ENCODE results near the gene DDX51.
"Not testable (repeated sequence)": the region's sequence is repeated elsewhere in the genome, so short reads cannot be mapped to it uniquely, and the experiment has no call there.

Gene DDX51

GRCh38 chr12:132151766-132152410, 7.8 kb upstream of the DDX51 start:
- TF ChIP-seq, protein P1, sequence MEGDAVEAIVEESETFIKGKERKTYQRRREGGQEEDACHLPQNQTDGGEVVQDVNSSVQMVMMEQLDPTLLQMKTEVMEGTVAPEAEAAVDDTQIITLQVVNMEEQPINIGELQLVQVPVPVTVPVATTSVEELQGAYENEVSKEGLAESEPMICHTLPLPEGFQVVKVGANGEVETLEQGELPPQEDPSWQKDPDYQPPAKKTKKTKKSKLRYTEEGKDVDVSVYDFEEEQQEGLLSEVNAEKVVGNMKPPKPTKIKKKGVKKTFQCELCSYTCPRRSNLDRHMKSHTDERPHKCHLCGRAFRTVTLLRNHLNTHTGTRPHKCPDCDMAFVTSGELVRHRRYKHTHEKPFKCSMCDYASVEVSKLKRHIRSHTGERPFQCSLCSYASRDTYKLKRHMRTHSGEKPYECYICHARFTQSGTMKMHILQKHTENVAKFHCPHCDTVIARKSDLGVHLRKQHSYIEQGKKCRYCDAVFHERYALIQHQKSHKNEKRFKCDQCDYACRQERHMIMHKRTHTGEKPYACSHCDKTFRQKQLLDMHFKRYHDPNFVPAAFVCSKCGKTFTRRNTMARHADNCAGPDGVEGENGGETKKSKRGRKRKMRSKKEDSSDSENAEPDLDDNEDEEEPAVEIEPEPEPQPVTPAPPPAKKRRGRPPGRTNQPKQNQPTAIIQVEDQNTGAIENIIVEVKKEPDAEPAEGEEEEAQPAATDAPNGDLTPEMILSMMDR (IDR thresholded peaks at IDR 0.05; ENCODE audit: insufficient read depth, missing control alignments): no peak
- no peak for DNase-seq (ENCODE audit: insufficient read length, low spot score)
- no peak for FAIRE-seq

DNA sequence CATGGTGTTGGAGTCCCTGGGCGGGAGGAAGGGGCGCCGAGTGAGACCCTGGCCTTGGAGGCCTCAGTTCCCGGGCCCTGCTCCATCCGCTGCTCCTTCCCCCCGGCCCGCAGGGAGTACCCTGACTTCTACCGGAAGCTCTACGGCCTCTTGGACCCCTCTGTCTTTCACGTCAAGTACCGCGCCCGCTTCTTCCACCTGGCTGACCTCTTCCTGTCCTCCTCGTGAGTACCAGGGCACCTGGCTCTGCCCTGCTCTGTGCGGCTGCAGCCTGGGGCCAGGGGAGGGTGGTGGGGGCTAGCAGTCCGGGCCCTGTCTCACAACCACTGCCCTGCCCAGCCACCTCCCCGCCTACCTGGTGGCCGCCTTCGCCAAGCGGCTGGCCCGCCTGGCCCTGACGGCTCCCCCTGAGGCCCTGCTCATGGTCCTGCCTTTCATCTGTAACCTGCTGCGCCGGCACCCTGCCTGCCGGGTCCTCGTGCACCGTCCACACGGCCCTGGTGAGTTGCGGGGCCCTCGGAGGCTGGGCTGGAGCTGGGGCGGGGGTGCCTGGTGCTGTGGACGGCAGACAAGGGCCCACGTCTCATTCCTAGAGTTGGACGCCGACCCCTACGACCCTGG, 7.1 kb upstream of the DDX51 start:
- FAIRE-seq (no peak), DNase-seq (ENCODE audit: insufficient read length, low spot score) (no peak)
- TF ChIP-seq, protein P1 (IDR thresholded peaks at IDR 0.05; ENCODE audit: insufficient read depth, missing control alignments): no peak

DNA sequence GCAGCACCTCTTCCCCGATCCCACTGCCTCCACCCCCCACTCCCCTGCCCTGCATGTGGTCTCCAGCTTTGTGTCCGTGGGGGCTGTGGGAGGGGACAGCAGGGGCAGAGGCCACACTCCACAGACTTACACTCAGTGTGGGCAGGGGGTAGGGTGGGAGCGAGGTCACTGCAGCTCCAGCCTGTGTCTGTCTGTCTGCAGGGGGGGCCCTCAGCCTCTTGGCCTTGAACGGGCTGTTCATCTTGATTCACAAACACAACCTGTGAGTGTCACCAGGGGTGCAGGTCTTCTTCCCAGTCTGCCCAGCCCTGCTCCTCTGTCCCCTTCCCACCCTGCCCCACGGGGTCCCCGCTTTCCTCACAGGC, 6.6 kb upstream of the DDX51 start:
- DNase-seq (ENCODE audit: insufficient read length, low spot score) (no peak), FAIRE-seq (no peak)
- TF ChIP-seq, protein P1 (IDR thresholded peaks at IDR 0.05; ENCODE audit: insufficient read depth, missing control alignments): no peak

DNA sequence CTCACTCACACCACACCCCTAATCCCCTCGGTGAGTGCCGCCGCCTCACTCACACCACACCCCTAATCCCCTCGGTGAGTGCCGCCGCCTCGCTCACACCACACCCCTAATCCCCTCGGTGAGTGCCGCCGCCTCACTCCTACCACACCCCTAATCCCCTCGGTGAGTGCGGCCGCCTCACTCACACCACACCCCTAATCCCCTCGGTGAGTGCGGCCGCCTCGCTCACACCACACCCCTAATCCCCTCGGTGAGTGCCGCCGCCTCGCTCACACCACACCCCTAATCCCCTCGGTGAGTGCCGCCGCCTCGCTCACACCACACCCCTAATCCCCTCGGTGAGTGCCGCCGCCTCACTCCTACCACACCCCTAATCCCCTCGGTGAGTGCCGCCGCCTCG, 5.4 kb upstream of the DDX51 start:
- not testable (repeated sequence) for DNase-seq (ENCODE audit: insufficient read length, low spot score); FAIRE-seq

GRCh38 chr12:132148368-132149045, 4.4 kb upstream of the DDX51 start:
- FAIRE-seq (no peak), DNase-seq (ENCODE audit: insufficient read length, low spot score) (no peak)
- TF ChIP-seq, protein P1 (IDR thresholded peaks at IDR 0.05; ENCODE audit: insufficient read depth, missing control alignments): no peak

GRCh38 chr12:132147423-132148367, 3.6 kb upstream of the DDX51 start:
- TF ChIP-seq, protein P1 (IDR thresholded peaks at IDR 0.05; ENCODE audit: insufficient read depth, missing control alignments): no peak
- no peak for DNase-seq (ENCODE audit: insufficient read length, low spot score)
- no peak for FAIRE-seq

DNA sequence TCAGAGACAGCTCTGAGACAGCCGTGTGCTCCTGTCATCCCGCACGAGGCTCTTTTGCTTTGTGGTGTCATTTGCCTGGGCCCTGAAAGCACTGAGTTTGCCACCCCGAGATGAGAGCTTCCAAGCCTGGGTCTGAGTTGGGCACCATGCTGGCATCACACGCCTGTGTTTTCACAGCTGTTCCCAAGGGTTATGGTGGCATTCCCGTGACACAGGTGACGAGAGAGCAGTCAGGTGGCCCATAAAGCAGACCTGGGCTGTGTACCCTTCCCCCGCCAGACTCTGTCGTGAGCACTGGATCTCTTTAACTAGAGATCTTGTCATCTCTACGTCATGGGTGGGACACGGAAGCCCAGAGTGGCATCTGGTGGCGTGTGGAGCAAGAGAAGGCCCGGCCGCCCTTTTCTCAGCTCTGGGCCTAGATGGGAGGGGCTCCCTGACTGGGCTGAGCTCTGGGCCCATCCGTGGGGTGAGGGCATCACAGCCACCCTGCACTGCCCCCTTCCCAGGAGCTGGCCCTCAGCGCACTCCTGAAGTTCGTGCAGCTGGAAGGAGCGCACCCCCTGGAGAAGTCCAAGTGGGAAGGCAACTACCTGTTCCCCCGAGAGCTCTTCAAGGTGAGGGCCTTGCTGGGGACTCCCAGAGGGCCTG, 2.8 kb upstream of the DDX51 start:
- TF ChIP-seq, protein P1 (IDR thresholded peaks at IDR 0.05; ENCODE audit: insufficient read depth, missing control alignments): no peak
- FAIRE-seq (no peak), DNase-seq (ENCODE audit: insufficient read length, low spot score) (no peak)

Data from D721Med (cell line).